Activated B cell treated with CpG ODN at 0.5 μM for 24 hours (primary cell): Measurements from ENCODE around the gene TMEM212. TPM values are rescaled to one million over a fixed set of nuclear protein-coding genes. Genes with fewer than 3 reads are reported as not detected.
"Not testable (repeated sequence)": the region's sequence is repeated elsewhere in the genome, so short reads cannot be mapped to it uniquely, and the experiment has no call there.

Experiments
- ATAC-seq: fragments of 200-7000 bp; cut with Tn5 transposase; one replicate; pipeline ENCODE4 v1.10.0; 2021; ENCODE audit warnings: low read depth, mild to moderate bottlenecking, moderate library complexity
- CTCF ChIA-PET: fragments of 350-600 bp; sonication (Branson Sonifier 250); formaldehyde crosslinking; loops from one replicate; lab custom pipeline; 2021; ENCODE audit warnings: antibody characterized with exemption; lab: Charles Lee
- POLR2A ChIA-PET: fragments of 350-600 bp; sonication (Branson Sonifier 250); formaldehyde crosslinking; loops from one replicate; lab custom pipeline; 2021; ENCODE audit warnings: antibody characterized with exemption; lab: Charles Lee
- DNase-seq: peaks from one replicate; pipeline ENCODE4 v3.0.0; 2022
- H3K27ac Mint-ChIP-seq: one replicate; pipeline ENCODE4 v1.8.0; 2020; ENCODE audit warnings: mixed read lengths
- H3K27me3 Mint-ChIP-seq: one replicate; pipeline ENCODE4 v1.8.0; 2021; ENCODE audit warnings: mixed read lengths
- H3K36me3 Mint-ChIP-seq: one replicate; pipeline ENCODE4 v1.8.0; 2021; ENCODE audit warnings: low read depth, mixed read lengths
- H3K4me1 Mint-ChIP-seq: one replicate; pipeline ENCODE4 v1.8.0; 2021; ENCODE audit warnings: mixed read lengths
- H3K4me3 Mint-ChIP-seq: one replicate; pipeline ENCODE4 v1.8.0; 2020; ENCODE audit warnings: mild to moderate bottlenecking, mixed read lengths
- H3K9me3 Mint-ChIP-seq: one replicate; pipeline ENCODE4 v1.8.0; 2020; ENCODE audit warnings: mixed read lengths
- intact Hi-C: fragments of 100-400 bp; cut with micrococcal nuclease; formaldehyde crosslinking; loops from one replicate; pipeline ENCODE4 v1.15.1; 2024
- total RNA-seq: library from RNA; stranded (reverse); gene quantifications from 2 replicates; pipeline ENCODE4 v1.2.3, GENCODE V29; 2022
- TF ChIP-seq, protein P1 (sequence below): fragments of 200-600 bp; IDR thresholded peaks from one replicate; pipeline ENCODE4 v1.8.0; 2022; ENCODE audit warnings: antibody characterized with exemption, mild to moderate bottlenecking

Gene TMEM212
- total RNA-seq, 1 donor from 2014 or later = not detected

DNA sequence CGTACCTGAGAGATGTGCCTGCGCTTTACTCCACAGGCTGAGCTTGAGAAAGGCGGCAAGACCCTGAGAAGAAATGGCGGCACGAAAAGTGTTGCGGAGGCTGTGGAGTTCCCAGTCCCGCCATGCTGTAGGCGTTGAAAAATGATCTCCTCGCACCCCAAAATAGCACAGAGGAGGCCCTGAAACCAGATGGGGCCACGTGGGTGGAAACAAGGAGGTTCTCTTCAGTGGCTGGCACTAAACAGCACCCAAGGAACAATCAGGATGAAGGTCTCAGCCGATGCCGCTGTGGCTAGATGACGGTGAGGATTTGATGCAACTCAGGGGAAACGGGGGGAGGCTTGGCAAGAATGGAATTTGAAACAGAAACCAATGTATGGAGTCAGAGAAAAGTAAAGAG lies 57.3 kb downstream of the TMEM212 start:
- TF ChIP-seq, protein P1, sequence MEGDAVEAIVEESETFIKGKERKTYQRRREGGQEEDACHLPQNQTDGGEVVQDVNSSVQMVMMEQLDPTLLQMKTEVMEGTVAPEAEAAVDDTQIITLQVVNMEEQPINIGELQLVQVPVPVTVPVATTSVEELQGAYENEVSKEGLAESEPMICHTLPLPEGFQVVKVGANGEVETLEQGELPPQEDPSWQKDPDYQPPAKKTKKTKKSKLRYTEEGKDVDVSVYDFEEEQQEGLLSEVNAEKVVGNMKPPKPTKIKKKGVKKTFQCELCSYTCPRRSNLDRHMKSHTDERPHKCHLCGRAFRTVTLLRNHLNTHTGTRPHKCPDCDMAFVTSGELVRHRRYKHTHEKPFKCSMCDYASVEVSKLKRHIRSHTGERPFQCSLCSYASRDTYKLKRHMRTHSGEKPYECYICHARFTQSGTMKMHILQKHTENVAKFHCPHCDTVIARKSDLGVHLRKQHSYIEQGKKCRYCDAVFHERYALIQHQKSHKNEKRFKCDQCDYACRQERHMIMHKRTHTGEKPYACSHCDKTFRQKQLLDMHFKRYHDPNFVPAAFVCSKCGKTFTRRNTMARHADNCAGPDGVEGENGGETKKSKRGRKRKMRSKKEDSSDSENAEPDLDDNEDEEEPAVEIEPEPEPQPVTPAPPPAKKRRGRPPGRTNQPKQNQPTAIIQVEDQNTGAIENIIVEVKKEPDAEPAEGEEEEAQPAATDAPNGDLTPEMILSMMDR = no peak
- Mint-ChIP-seq H3K4me3 (no peak overlapping the region), H3K9me3 (no peaks in the 10 kb centered on the region), H3K27me3 (peaks cover 10% of the 10 kb centered on the region), H3K27ac (no peak overlapping the region), H3K4me1 (no peaks in the 10 kb centered on the region), H3K36me3 (no peaks in the 10 kb centered on the region)
- ATAC-seq (no peak), DNase-seq (no peak)
- ChIA-PET CTCF (no interaction called here), POLR2A (no interaction called here)
- intact Hi-C loops = no loop called here

DNA sequence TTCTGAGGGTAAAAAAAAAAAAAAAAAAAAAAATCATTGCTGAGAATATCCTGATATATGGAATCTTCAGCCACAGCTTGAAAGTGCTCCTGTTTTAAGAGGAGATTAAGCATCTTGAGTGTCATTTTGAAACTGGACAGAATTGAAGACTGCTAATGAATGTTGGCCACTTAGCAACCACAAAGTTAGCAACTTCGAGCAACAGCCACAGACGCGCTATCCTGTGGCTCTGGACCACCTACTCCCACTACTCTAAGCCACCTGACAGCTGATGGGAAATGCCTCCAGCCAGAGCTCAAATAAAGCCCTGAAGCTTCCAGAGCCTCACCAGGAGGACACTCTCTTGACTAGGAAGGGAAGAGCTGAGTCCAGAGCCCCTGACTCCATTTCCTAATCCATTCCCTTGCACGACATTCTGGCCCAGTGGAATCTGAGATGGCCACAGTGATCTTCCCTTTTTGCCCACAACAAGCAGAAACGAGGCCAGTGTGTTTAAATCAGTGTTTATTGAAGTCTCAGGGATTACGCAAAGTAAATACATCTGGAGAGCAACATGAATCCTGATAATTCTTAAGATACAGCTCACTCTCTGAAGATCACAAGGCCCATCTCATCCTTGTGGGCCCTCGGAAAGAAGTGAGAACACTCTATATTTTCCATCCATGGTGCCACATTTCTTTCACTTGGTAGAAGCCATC lies 58.6 kb downstream of the TMEM212 start:
- DNase-seq = no peak
- Mint-ChIP-seq H3K36me3 (no peaks in the 10 kb centered on the region), H3K27ac (no peak overlapping the region), H3K27me3 (peaks cover 10% of the 10 kb centered on the region), H3K4me1 (no peaks in the 10 kb centered on the region), H3K9me3 (no peaks in the 10 kb centered on the region), H3K4me3 (no peak overlapping the region)
- ChIA-PET CTCF (no interaction called here), POLR2A (no interaction called here)
- no peak for ATAC-seq
- intact Hi-C loops = no loop called here
- TF ChIP-seq, protein P1 = no peak

DNA sequence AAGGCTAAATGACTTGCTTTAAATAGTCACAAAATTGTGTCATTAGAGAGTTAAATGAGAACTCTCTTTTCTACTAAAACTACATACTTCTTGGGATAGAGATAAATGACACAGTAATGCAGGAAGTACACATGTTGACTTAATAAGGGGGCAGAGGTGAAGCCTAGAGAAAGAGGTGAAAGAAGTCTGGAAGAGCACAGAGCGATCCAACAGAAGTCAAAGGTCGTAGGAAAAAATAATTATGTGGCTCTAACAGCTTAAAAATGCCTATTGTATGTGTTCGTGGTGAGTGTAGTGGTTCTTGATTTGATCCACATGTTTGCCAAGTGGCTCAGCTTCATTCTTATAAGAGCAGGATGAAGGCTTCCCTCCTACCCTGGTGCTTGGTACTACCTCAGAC lies 61.7 kb downstream of the TMEM212 start:
- Mint-ChIP-seq H3K36me3 (no peaks in the 10 kb centered on the region), H3K9me3 (no peaks in the 10 kb centered on the region), H3K27me3 (peaks cover 10% of the 10 kb centered on the region), H3K4me1 (no peaks in the 10 kb centered on the region), H3K27ac (no peak overlapping the region), H3K4me3 (no peak overlapping the region)
- ChIA-PET CTCF (no interaction called here), POLR2A (no interaction called here)
- intact Hi-C loops = no loop called here
- TF ChIP-seq, protein P1 = no peak
- DNase-seq (no peak), ATAC-seq (no peak)

DNA sequence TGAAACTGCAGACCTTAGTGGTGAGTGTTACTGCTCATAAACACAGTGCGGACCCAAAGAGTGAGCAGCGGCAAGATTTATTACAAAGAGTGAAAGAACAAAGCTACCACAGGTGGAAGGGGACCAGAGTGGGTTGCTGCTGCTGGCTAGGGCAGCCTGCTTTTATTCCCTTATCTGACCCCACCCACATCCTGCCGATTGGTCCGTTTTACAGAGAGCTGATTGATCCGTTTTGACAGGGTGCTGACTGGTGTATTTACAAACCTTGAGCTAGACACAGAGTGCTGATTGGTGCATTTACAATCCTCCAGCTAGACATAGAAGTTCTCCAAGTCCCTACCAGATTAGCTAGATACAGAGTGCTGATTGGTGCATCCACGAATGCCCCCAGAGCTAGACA lies 63.4 kb downstream of the TMEM212 start:
- H3K4me3 Mint-ChIP-seq, H3K27ac Mint-ChIP-seq, DNase-seq, H3K36me3 Mint-ChIP-seq, H3K9me3 Mint-ChIP-seq, H3K27me3 Mint-ChIP-seq, ATAC-seq, POLR2A ChIA-PET, H3K4me1 Mint-ChIP-seq, CTCF ChIA-PET, intact Hi-C loops: not testable (repeated sequence)

DNA sequence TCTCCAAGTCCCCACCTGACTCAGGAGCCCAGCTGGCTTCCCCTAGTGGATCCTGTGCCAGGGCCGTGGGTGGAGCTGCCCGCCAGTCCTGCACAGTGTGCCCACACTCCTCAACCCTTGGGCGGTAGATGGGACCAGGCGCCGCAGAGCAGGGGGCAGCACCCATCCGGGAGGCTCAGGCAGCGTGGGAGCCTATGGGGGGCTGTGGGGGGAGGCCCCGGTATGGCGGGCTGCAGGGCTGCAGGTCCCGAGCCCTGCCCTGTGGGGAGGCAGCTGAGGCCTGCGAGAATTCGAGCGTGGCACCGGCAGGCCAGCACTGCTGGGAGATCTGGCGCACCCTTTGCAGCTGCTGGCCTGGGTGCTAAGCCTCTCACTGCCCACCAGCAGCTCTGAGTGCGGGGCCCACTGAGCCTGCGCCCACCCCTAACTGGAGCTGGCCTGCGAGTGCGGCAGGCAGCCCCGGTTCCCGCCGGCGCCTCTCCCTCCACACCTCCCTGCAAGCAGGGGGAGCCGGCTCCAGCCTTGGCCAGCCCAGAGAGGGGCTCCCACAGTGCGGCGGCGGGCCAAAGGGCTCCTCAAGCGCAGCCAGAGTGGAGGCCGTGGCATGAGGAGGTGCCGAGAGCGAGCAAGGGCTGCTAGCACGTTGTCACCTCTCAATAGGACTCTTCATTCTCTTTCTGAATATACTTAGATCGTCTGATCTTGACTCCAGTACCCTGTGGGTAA lies 64.0 kb downstream of the TMEM212 start:
- ATAC-seq (no peak), DNase-seq (no peak)
- TF ChIP-seq, protein P1 = no peak
- ChIA-PET CTCF (no interaction called here), POLR2A (no interaction called here)
- H3K27me3 Mint-ChIP-seq = peaks cover 8% of the 10 kb centered on the region
- H3K4me3 Mint-ChIP-seq = no peak overlapping the region
- H3K36me3 Mint-ChIP-seq = no peaks in the 10 kb centered on the region
- no peaks in the 10 kb centered on the region for H3K4me1 Mint-ChIP-seq
- no peak overlapping the region for H3K27ac Mint-ChIP-seq
- intact Hi-C loops = no loop called here
- peaks cover 2% of the 10 kb centered on the region for H3K9me3 Mint-ChIP-seq
